ENCODE data around the gene PALB2. TPM values are rescaled to one million over a fixed set of nuclear protein-coding genes. Genes with fewer than 3 reads are reported as not detected.
A peak's percentile ranks its signal among the peaks of the same experiment; 100 is the strongest.

PALB2 gene
- total RNA-seq, 1 donor from 2014 or later, result 14.5 TPM

DNA sequence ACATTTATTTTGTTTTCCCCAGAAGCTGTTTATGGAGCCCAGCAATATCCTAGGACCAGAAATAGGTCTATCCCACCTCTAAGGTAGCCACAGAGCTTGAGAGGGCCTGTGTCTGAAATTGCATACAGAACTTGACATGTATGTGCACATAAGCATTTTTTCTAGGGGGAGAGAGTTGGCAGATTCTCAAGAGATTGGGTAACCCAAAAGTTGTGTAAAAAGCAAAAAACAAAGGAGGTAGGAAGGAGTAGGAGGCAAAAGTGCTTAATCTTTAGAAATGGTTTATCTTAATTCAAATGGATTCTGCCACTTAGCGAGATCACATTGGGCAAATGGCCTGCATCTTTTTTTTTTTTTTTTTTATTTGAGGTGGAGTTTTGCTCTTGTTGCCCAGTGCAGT, 41.1 kb upstream of the PALB2 start:
- Mint-ChIP-seq H3K4me1 (ENCODE audit: unreplicated experiment) (peaks cover 16% of the 10 kb centered on the region), H3K27ac (ENCODE audit: unreplicated experiment) (no peak overlapping the region), H3K36me3 (ENCODE audit: low read depth, unreplicated experiment) (peaks cover 18% of the 10 kb centered on the region), H3K9me3 (ENCODE audit: unreplicated experiment) (no peaks in the 10 kb centered on the region), H3K27me3 (ENCODE audit: unreplicated experiment) (peaks cover 9% of the 10 kb centered on the region), H3K4me3 (ENCODE audit: unreplicated experiment) (no peak overlapping the region)
- TF ChIP-seq, protein P1, sequence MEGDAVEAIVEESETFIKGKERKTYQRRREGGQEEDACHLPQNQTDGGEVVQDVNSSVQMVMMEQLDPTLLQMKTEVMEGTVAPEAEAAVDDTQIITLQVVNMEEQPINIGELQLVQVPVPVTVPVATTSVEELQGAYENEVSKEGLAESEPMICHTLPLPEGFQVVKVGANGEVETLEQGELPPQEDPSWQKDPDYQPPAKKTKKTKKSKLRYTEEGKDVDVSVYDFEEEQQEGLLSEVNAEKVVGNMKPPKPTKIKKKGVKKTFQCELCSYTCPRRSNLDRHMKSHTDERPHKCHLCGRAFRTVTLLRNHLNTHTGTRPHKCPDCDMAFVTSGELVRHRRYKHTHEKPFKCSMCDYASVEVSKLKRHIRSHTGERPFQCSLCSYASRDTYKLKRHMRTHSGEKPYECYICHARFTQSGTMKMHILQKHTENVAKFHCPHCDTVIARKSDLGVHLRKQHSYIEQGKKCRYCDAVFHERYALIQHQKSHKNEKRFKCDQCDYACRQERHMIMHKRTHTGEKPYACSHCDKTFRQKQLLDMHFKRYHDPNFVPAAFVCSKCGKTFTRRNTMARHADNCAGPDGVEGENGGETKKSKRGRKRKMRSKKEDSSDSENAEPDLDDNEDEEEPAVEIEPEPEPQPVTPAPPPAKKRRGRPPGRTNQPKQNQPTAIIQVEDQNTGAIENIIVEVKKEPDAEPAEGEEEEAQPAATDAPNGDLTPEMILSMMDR (IDR thresholded peaks at IDR 0.05; ENCODE audit: unreplicated experiment), result no peak
- no peak for DNase-seq (ENCODE audit: low spot score)

DNA sequence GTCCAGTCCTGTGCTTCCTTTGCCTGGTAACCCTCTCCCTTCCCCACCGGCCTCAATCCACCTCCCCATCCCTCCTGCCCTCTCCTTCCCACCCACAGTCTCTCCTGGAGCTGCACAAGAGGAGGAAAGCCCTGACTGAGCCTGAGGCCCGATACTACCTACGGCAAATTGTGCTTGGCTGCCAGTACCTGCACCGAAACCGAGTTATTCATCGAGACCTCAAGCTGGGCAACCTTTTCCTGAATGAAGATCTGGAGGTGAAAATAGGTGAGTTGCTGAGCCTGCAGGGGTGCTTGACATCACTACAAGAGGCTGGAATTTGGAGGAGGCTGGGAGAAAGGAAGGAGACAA, 38.9 kb upstream of the PALB2 start:
- TF ChIP-seq, protein P1 (IDR thresholded peaks at IDR 0.05; ENCODE audit: unreplicated experiment), result no peak
- Mint-ChIP-seq H3K4me3 (ENCODE audit: unreplicated experiment) (peak overlapping the region; percentile 89), H3K4me1 (ENCODE audit: unreplicated experiment) (peaks cover 16% of the 10 kb centered on the region), H3K27ac (ENCODE audit: unreplicated experiment) (no peak overlapping the region), H3K36me3 (ENCODE audit: low read depth, unreplicated experiment) (peaks cover 17% of the 10 kb centered on the region), H3K27me3 (ENCODE audit: unreplicated experiment) (peaks cover 7% of the 10 kb centered on the region), H3K9me3 (ENCODE audit: unreplicated experiment) (no peaks in the 10 kb centered on the region)
- no peak for DNase-seq (ENCODE audit: low spot score)

DNA sequence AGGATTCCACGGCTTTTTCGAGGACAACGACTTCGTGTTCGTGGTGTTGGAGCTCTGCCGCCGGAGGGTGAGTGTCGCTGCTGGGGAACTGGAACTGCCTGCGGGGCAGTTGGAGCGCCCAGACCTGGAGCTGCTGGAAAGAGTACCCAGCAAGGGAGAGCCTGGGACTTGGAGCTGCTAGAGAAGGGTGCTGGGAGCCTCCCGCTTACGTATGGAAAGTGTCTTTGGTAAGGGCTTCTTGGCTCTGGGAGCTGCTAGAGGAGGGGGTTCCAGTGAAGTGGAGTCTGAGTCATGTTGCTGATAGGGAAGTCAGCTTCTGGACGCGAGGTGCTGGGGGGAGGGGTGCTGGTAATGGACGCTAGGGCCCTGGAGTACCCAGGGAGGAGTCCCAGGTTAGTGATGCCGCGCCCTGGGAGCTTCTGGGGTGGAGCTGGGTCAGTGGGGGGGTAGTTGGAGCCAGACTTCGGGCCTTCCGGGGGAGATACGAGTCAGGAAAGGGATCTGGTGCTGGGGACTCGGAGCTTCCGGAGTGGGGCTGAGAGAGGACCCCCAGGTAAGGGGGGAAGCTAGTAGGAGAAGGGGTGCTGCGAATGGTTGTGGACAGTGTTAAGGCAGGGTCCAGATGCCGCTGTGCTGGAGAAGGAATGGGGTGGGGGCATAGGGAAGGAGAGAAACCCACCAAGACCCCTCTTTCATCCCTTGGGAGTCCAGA, 38.3 kb upstream of the PALB2 start:
- TF ChIP-seq, protein P1 (IDR thresholded peaks at IDR 0.05; ENCODE audit: unreplicated experiment), result no peak
- Mint-ChIP-seq H3K27me3 (ENCODE audit: unreplicated experiment) (peaks cover 7% of the 10 kb centered on the region), H3K27ac (ENCODE audit: unreplicated experiment) (peak overlapping the region; percentile 61), H3K4me1 (ENCODE audit: unreplicated experiment) (peaks cover 16% of the 10 kb centered on the region), H3K9me3 (ENCODE audit: unreplicated experiment) (no peaks in the 10 kb centered on the region), H3K4me3 (ENCODE audit: unreplicated experiment) (peak overlapping the region; percentile 89), H3K36me3 (ENCODE audit: low read depth, unreplicated experiment) (peaks cover 19% of the 10 kb centered on the region)
- no peak for DNase-seq (ENCODE audit: low spot score)

DNA sequence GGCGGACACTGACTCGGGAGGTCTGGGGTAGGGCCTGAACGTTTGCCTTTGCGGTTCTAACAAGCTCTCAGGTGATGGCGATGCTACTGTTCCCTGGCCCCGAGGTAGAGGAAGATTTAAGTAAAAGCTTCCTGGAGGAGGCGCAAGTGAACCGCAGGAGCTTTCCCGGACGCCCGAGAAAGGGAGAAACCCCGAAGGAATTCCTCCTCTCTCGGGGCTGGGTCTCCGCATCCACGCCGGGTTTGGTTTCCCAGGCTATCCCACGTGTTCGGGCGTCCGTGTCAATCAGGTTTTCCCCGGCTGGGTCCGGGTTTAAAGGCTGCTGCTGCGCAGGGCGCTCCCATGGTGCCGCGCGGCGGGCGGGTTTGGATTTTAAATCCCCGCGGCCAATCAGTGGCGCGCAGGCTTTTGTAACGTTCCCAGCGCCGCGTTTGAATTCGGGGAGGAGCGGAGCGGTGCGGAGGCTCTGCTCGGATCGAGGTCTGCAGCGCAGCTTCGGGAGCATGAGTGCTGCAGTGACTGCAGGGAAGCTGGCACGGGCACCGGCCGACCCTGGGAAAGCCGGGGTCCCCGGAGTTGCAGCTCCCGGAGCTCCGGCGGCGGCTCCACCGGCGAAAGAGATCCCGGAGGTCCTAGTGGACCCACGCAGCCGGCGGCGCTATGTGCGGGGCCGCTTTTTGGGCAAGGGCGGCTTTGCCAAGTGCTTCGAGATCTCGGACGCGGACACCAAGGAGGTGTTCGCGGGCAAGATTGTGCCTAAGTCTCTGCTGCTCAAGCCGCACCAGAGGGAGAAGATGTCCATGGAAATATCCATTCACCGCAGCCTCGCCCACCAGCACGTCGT, 37.5 kb upstream of the PALB2 start, which contains the start of gene PLK1:
Gene PLK1 (plus strand): TSS at position 460 of the 844 bp plus-strand sequence. CDS start 44 bp downstream, at position 504.
- H3K4me1 Mint-ChIP-seq (ENCODE audit: unreplicated experiment), result peaks cover 16% of the 10 kb centered on the region
- peak; percentile 78 for DNase-seq (ENCODE audit: low spot score)
- H3K36me3 Mint-ChIP-seq (ENCODE audit: low read depth, unreplicated experiment), result peaks cover 15% of the 10 kb centered on the region
- TF ChIP-seq, protein P1 (IDR thresholded peaks at IDR 0.05; ENCODE audit: unreplicated experiment), result no peak
- H3K9me3 Mint-ChIP-seq (ENCODE audit: unreplicated experiment), result no peaks in the 10 kb centered on the region
- peaks cover 5% of the 10 kb centered on the region for H3K27me3 Mint-ChIP-seq (ENCODE audit: unreplicated experiment)
- H3K27ac Mint-ChIP-seq (ENCODE audit: unreplicated experiment), result peak within 1 kb of the TSS; percentile 61
- peak within 1 kb of the TSS; percentile 89 for H3K4me3 Mint-ChIP-seq (ENCODE audit: unreplicated experiment)
